HG03565 (cell line): ENCODE measurements around the gene ANKS1A.
"Not testable (repeated sequence)": the region's sequence is repeated elsewhere in the genome, so short reads cannot be mapped to it uniquely, and the experiment has no call there.

ENCODE experiments used
- ATAC-seq: cut with Tn5 transposase; IDR thresholded peaks from one replicate; pipeline ENCODE4 v1.9.1; 2021; ENCODE audit warnings: mild to moderate bottlenecking, moderate library complexity; ENCODE audit not compliant: unreplicated experiment

ANKS1A gene

DNA sequence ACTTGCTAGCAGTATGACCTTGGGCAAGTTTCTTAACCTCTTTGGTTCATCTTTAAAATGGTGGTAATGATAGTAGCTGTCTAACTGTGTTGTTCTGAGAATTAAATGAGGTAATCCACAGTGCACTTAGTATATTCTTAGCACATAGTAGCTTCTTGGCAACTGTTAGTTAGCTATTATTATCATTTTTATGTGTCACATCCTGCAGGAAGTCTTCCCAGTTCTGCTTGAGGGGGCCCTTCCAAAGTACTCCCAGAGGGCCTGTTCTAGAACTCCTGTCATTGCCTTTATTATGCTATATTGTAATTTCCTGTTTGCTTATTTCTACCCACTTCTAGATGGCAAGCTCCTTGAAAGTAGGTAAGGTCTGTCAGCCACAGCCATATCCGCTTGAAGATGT lies 30.6 kb downstream of the ANKS1A start:
- no peak for ATAC-seq

DNA sequence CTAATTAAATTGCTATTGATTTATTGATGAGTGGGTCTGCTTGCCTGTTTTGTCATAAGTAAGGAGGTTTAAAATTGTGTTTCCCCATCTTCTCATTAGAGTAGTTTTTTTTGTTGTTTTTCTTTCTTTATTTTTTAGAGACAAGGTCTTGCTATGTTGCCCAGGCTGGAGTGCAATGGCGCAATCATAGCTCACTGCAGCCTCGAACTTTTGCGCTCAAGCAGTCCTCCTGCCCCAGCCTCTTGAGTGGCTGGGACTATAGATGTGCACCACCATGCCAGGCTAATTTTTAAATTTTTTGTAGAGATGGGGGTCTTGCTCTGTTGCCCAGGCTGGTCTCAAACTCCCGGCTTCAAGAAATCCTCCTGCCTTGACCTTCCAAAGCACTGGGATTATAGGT lies 31.0 kb downstream of the ANKS1A start:
- no peak for ATAC-seq

DNA sequence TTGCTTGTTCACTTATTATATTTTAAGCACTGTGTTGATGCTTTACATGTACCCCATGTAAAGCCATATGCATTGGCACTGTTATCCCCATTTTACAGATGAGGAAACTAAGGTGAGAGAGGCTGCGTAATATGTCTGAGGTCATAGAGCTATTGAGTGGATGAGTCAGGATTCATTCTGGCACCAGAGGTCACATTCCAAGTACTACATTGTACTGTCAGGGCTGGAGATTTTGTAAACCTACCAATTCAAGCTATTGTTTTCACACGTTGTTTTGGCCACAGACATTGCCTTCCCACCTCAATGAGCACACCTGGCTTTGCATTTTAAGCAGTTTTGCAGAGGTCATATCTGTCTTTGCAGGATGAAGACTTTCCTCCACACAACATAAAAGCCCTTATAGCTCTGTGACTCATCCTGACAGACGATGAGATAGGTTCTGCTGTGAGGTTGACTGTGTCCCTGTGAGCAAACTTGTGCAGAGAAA lies 33.2 kb downstream of the ANKS1A start:
- no peak for ATAC-seq

GRCh38 chr6:34924831-34925625 lies 36.0 kb downstream of the ANKS1A start:
- ATAC-seq, result no peak

DNA sequence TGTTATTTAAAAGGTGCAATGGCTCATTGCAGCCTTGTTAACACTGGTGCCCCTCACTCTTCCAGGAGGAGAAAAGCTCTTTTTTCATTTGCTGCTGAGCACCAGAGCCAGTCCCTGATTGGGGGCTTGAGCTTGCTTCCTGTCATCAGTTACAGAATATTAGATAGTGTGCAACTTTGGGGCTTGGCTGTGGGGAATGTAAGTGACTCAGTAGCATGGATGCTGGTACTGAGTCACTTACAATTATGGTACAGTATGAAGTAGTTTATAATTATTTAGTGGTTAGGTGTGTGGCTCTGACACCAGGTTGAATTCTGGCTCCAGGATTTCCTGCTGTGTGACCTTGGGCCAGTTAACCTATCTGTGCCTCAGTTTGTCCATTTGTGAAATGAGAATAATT lies 37.6 kb downstream of the ANKS1A start:
- ATAC-seq, result no peak

DNA sequence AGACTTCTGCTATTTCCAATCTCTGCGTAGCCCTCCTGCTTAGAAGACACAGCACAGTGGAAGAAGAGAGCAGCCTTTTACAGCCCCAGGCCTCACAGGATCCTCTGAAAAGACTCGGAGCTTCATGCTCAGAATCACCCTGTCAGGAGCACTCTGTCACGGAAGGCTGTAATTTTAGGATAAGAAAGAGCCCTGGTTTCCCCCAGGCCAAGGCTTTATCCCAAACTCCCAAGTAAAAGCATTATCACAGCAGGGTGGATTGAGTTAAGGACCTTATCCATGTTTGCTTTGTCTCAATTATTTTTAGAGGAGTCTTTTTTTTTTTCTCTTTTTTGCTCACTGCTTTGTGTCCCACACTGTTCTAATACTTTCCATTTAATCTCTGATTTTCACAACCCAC lies 39.2 kb downstream of the ANKS1A start:
- no peak for ATAC-seq

DNA sequence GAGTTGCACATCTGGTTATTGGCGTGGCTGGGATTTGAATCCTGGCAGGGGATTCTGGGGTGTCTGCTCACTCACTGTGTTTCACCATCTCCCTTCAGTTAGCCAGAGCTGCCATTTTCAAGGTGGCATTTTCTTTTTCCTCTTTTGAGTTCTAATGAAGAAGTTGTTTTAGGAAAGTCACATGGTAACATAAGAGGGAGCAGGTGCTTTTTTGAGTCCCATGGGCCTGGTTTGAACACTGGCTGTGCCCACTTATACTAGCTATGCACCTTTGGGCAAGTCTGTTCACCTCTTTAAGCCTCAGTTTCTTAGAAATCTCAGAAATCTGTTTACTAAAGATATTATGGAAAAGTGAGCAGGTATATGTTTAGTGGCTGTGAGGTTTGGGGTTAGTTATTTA lies 39.6 kb downstream of the ANKS1A start:
- no peak for ATAC-seq

- no peak for ATAC-seq
Measured at GRCh38 chr6:34929241-34929978, 40.4 kb downstream of the ANKS1A start.

- ATAC-seq, result no peak
Measured at GRCh38 chr6:34930221-34930620, 41.2 kb downstream of the ANKS1A start.

GRCh38 chr6:34932202-34932601 lies 43.1 kb downstream of the ANKS1A start:
- not testable (repeated sequence) for ATAC-seq

- ATAC-seq, result no peak
Measured at GRCh38 chr6:34934516-34934915, 45.5 kb downstream of the ANKS1A start.

- no peak for ATAC-seq
Measured at GRCh38 chr6:34938268-34938667, 49.2 kb downstream of the ANKS1A start.

DNA sequence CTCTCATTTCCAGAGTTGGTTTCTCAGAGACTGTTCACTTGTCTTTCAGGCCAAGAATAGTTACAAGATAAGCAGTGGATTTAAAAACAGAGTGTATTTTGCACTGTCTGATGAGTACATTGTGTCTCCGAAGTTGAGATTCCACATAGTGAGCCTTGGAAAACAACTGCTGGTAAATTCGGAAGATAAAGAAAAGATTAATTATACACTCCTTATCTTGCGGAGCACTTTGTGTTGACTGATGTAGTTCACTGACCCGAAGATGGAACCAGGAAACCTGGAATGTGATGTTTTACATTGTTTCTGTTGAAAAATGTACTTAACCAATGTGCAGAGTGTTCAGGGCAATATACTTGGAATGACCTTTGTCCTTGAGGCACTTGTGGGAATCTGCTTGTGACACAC lies 51.0 kb downstream of the ANKS1A start:
- no peak for ATAC-seq

DNA sequence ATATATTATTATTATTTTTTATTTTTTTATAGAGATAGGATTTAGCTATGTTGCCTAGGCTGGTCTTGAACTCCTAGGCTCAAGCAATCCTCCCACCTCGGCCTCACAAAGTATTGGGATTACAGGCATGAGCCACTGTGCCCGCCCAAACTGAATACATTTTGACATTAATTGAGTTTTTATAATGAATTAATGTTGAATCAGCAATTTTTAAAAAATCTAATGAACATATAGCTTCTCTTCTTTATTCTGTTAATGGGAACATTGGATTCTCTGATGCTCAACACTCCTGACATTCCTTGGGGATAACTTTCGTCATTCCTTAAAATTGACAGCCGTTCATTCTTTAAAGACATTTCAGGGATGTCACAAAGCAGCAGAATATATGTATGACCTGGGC lies 52.4 kb downstream of the ANKS1A start:
- ATAC-seq, result no peak

- no peak for ATAC-seq
Measured at GRCh38 chr6:34945317-34945716, 56.3 kb downstream of the ANKS1A start.

DNA sequence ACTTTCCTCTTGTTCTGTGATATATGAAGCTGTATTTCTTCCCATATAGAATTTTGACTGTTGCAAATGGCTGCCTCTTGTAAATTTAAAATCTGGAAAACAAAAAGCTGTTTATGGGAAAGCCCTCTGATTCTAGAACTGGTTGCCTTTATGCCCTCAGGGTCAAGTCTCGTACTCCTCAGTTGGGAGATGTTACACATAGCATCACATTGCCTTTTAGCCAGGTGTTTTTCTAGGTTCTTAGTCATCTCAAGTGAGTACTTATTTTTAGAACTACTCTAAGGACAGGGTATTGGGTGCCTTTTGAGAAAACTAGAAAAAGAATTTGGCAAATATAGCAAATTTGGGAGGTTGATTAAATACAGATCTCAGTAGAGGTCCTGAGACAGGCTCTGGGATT lies 58.5 kb downstream of the ANKS1A start:
- no peak for ATAC-seq

DNA sequence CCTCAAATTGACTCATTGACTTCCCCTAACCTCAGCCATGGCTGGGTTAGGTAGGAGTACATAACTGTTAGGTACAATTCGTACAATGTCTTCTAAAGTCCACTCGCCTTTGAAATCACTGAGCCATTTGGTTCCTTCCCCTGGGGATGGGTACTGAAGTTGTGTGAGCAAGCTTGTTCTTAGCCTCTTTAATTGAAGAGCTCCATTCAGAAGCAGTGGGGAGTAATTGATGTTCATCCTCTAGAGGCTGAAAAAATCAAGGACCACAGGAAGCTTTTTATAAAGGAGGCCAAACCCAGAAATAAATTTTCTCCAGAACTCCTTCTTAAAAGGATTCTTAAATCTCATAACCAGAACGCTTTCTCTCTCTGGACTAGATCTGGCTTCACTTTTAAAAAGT lies 60.6 kb downstream of the ANKS1A start:
- no peak for ATAC-seq

DNA sequence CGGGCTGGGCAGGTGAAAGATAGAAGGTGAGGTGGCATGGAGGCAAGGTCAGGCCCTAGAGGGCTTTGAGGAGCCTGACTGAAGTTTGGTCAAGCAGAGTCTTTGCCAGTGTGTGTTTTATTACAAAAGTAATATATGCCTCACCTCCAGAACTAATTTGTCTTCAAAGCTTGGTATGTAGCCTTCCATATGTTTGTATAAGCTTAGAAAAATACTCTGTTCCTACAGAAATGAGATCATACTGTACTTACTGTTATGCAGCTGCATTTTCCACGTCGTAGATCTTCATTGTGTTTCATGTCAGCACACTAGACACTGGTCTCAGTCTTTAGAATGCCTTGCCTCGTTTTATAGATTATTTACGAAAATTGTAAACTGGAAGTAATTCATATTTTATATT lies 61.8 kb downstream of the ANKS1A start:
- ATAC-seq, result no peak

GRCh38 chr6:34951731-34952130 lies 62.7 kb downstream of the ANKS1A start:
- ATAC-seq, result no peak

- no peak for ATAC-seq
Measured at GRCh38 chr6:34953061-34954025, 64.3 kb downstream of the ANKS1A start.

- no peak for ATAC-seq
Measured at GRCh38 chr6:34955442-34955841, 66.4 kb downstream of the ANKS1A start.
